HepG2 (cell line): ENCODE measurements around the gene C5AR2. TPM values are rescaled to one million over a fixed set of nuclear protein-coding genes. Genes with fewer than 3 reads are reported as not detected.

Experiments used
- ATAC-seq: fragments of 200-7000 bp; cut with Tn5 transposase; 3 replicates; pipeline ENCODE4 v1.9.1; 2020; ENCODE audit warnings: mild to moderate bottlenecking, moderate library complexity
- BruUV-seq: library from RNA; stranded (reverse); fragments of 400-500 nt; replicated peaks from 2 replicates; lab custom pipeline; 2021; lab: Mats Ljungman, UMichigan
- CTCF ChIA-PET: fragments of 300-600 bp; formaldehyde crosslinking; extraction: SDS; loops from one replicate; lab custom pipeline; 2021; ENCODE audit warnings: low total read pairs, inconsistent platforms, low intra/inter-chr PET ratio; lab: Yijun Ruan, JAX
- POLR2A ChIA-PET: fragments of 350-600 bp; sonication (Branson Sonifier 250); formaldehyde crosslinking; loops from one replicate; lab custom pipeline; 2020; ENCODE audit warnings: antibody characterized with exemption, inconsistent platforms; lab: Yijun Ruan, JAX
- DNase-seq: peaks from one replicate; pipeline ENCODE4 v3.0.0-alpha.2; 2015; ENCODE audit warnings: low spot score
- FAIRE-seq: peaks from 3 replicates; lab custom pipeline; 2011; peaks lifted over from hg19 to GRCh38; lab: Jason Lieb, UNC
- H2AFZ ChIP-seq: one replicate; pipeline ENCODE4 v1.6.1; 2011; ENCODE audit warnings: low read length, inconsistent platforms
- H3K27ac ChIP-seq: fragments of 300-600 bp; 3 replicates; pipeline ENCODE4 v1.8.0; 2011; ENCODE audit warnings: mixed run types, mild to moderate bottlenecking, mixed read lengths, low read length, inconsistent platforms; ENCODE audit not compliant: insufficient read depth; ENCODE audit errors: extremely low read length
- H3K27me3 ChIP-seq, 2 experiments: fragments of 200-600 bp in 1 of 2; 2 replicates in 1 of 2; 3 replicates in 1 of 2; pipeline versions ENCODE4 v1.6.0 to v1.8.0; 2011; ENCODE audit warnings: low read length in 2 of 2, mild to moderate bottlenecking in 2 of 2, moderate library complexity in 2 of 2, inconsistent platforms in 1 of 2; ENCODE audit not compliant: insufficient read depth in 2 of 2, control insufficient read depth in 1 of 2
- H3K36me3 ChIP-seq, 2 experiments: fragments of 200-600 bp in 1 of 2; replicated peaks in 1 of 2; 2 replicates in 1 of 2; 3 replicates in 1 of 2; pipeline versions ENCODE4 v1.5.1 to v1.8.0; 2011; ENCODE audit warnings: low read length in 2 of 2, inconsistent platforms in 1 of 2; ENCODE audit not compliant: insufficient read depth in 2 of 2, control insufficient read depth in 1 of 2
- H3K4me1 ChIP-seq: 2 replicates; pipeline ENCODE4 v1.5.1; 2012; ENCODE audit warnings: low read length, inconsistent platforms; ENCODE audit not compliant: insufficient read depth
- H3K4me2 ChIP-seq: 2 replicates; pipeline ENCODE4 v1.6.0; 2011; ENCODE audit warnings: low read depth, low read length, inconsistent platforms
- H3K4me3 ChIP-seq, 3 experiments: fragments of 200-600 bp in 1 of 3; sonication (generic), shearing (Covaris generic) in 1 of 3; replicated peaks in 1 of 3; 2 replicates each; pipeline ENCODE4 v1.5.1; 2011 to 2016; ENCODE audit warnings: low read length in 3 of 3, inconsistent platforms in 2 of 3, low read depth in 2 of 3, mild to moderate bottlenecking in 2 of 3, control low read depth in 1 of 3, mixed read lengths in 1 of 3; ENCODE audit not compliant: insufficient read depth in 1 of 3
- H3K79me2 ChIP-seq: one replicate; pipeline ENCODE4 v1.6.1; 2011; ENCODE audit warnings: low read length, inconsistent platforms; ENCODE audit not compliant: insufficient read depth
- H3K9ac ChIP-seq: 2 replicates; pipeline ENCODE4 v1.6.0; 2011; ENCODE audit warnings: mild to moderate bottlenecking, low read depth, low read length, inconsistent platforms; ENCODE audit not compliant: insufficient read depth
- H3K9me3 ChIP-seq: 2 replicates; pipeline ENCODE4 v1.5.1; 2012; ENCODE audit warnings: mild to moderate bottlenecking, low read length
- H4K20me1 ChIP-seq: 2 replicates; pipeline ENCODE4 v1.6.0; 2011; ENCODE audit warnings: inconsistent platforms, mild to moderate bottlenecking, low read length, moderate library complexity; ENCODE audit not compliant: insufficient read depth
- FOXK1 ChIP-seq: sonication (generic); formaldehyde crosslinking; IDR thresholded peaks from 2 replicates; pipeline ENCODE4 v1.4.0; 2020; ENCODE audit warnings: low read depth, missing genetic modification reagents, borderline replicate concordance
- GATA4 ChIP-seq: sonication (generic); IDR thresholded peaks from 2 replicates; pipeline ENCODE4 v1.6.1; 2016; ENCODE audit warnings: antibody characterized with exemption, low read depth, borderline replicate concordance
- JUN ChIP-seq: sonication (generic); formaldehyde crosslinking; IDR thresholded peaks from 2 replicates; pipeline ENCODE4 v1.4.0; 2020; ENCODE audit warnings: mild to moderate bottlenecking, missing genetic modification reagents
- KDM4B ChIP-seq: sonication (generic); formaldehyde crosslinking; IDR thresholded peaks from 2 replicates; pipeline ENCODE4 v1.4.0; 2020; ENCODE audit warnings: missing genetic modification reagents
- MTA3 ChIP-seq: sonication (generic); formaldehyde crosslinking; IDR thresholded peaks from 2 replicates; pipeline ENCODE4 v1.4.0; 2020; ENCODE audit warnings: missing genetic modification reagents
- NFYB ChIP-seq: sonication (generic); formaldehyde crosslinking; IDR thresholded peaks from 2 replicates; pipeline ENCODE4 v1.4.0; 2020; ENCODE audit warnings: missing genetic modification reagents
- PAX8 ChIP-seq: sonication (generic); formaldehyde crosslinking; IDR thresholded peaks from 2 replicates; pipeline ENCODE4 v1.8.0; 2022; ENCODE audit warnings: mild to moderate bottlenecking, missing genetic modification reagents, borderline replicate concordance
- SMAD1 ChIP-seq: sonication (generic); formaldehyde crosslinking; IDR thresholded peaks from 2 replicates; pipeline ENCODE4 v1.4.0; 2020; ENCODE audit warnings: missing genetic modification reagents, low read depth, mild to moderate bottlenecking, borderline replicate concordance
- SMARCC2 ChIP-seq: fragments of 450-650 bp; IDR thresholded peaks from 2 replicates; pipeline ENCODE4 v1.6.1; 2017; ENCODE audit warnings: antibody characterized with exemption, mild to moderate bottlenecking
- TEAD2 ChIP-seq: sonication (generic); formaldehyde crosslinking; IDR thresholded peaks from 2 replicates; pipeline ENCODE4 v1.9.0; 2021; ENCODE audit warnings: missing genetic modification reagents
- TERF1 ChIP-seq: sonication (generic); formaldehyde crosslinking; IDR thresholded peaks from 2 replicates; pipeline ENCODE4 v1.8.0; 2022; ENCODE audit warnings: mild to moderate bottlenecking, missing genetic modification reagents, moderate library complexity
- TRIM24 ChIP-seq: sonication (generic); formaldehyde crosslinking; IDR thresholded peaks from 2 replicates; pipeline ENCODE4 v1.8.0; 2022; ENCODE audit warnings: mild to moderate bottlenecking, missing genetic modification reagents
- YY1 ChIP-seq: IDR thresholded peaks from 2 replicates; pipeline ENCODE4 v1.6.1; 2011; ENCODE audit warnings: low read length, low read depth, moderate library complexity, mild to moderate bottlenecking; ENCODE audit not compliant: insufficient read depth, insufficient replicate concordance
- ZKSCAN8 ChIP-seq: IDR thresholded peaks from 2 replicates; pipeline ENCODE4 v1.6.1; 2016; ENCODE audit warnings: borderline replicate concordance, missing genetic modification reagents, missing compliant biosample characterization
- ZNF121 ChIP-seq: sonication (generic); formaldehyde crosslinking; IDR thresholded peaks from 2 replicates; pipeline ENCODE4 v1.5.0; 2020; ENCODE audit warnings: mild to moderate bottlenecking, missing genetic modification reagents
- ZNF484 ChIP-seq: sonication (generic); formaldehyde crosslinking; IDR thresholded peaks from 2 replicates; pipeline ENCODE4 v1.5.1; 2020; ENCODE audit warnings: mild to moderate bottlenecking, low read depth, missing genetic modification reagents, borderline replicate concordance
- WGBS: methylation state at CpG from one replicate; pipeline ENCODE4 v1.1.6; 2017; ENCODE audit warnings: low lambda C conversion rate; 5-methylcytosine and 5-hydroxymethylcytosine counted together
- in situ Hi-C: cut with HindIII; loops from 2 replicates; pipeline ENCODE4 v1.10.0; 2017; ENCODE audit warnings: low pct_unique_long_range_greater_than_20kb; ENCODE audit not compliant: extremely low pct_ligation_motif_present
- intact Hi-C: fragments of 100-400 bp; cut with micrococcal nuclease; formaldehyde crosslinking; loops from one replicate; pipeline ENCODE4 v1.10.0; 2022; ENCODE audit not compliant: unreplicated experiment
- polyA plus RNA-seq, 8 experiments: library from polyadenylated mRNA; depleted of rRNA in 3 of 8; stranded (reverse) in 7 of 8; unstranded in 1 of 8; fragments of >200 nt; fragmentation: Illumina TruSeq in 4 of 8; extraction: Trizol in 4 of 8; gene quantifications; 2 replicates each; pipeline versions ENCODE4 v1.2.1 to v1.2.3, GENCODE V29; 2011 to 2016; ENCODE audit warnings: low read depth in 4 of 8, missing spikeins in 1 of 8, mixed read lengths in 1 of 8; ENCODE audit not compliant: insufficient read depth in 1 of 8
- total RNA-seq, 5 experiments: library from RNA; depleted of rRNA; stranded (reverse); fragments of >200 nt; fragmentation: Illumina TruSeq; extraction: Trizol; gene quantifications; 2 replicates each; pipeline ENCODE4 v1.2.3, GENCODE V29; 2016; ENCODE audit warnings: low read depth in 1 of 5
- TF ChIP-seq, protein P1 (sequence below): sonication (generic); formaldehyde crosslinking; IDR thresholded peaks from 2 replicates; pipeline ENCODE4 v1.4.0; 2020; ENCODE audit warnings: missing genetic modification reagents
- TF ChIP-seq, protein P2 (sequence below): sonication (generic); formaldehyde crosslinking; IDR thresholded peaks from 2 replicates; pipeline ENCODE4 v1.8.0; 2022; ENCODE audit warnings: mild to moderate bottlenecking, missing genetic modification reagents
- TF ChIP-seq, protein P3 (sequence below): sonication (generic); formaldehyde crosslinking; IDR thresholded peaks from 2 replicates; pipeline ENCODE4 v1.4.0; 2020; ENCODE audit warnings: mild to moderate bottlenecking, missing genetic modification reagents

The C5AR2 gene
- total and polyA plus RNA-seq, 2 of the 13 experiments (the other 11 are each of a cell fraction or from before 2014, with no cell fraction given), result 0.09 to 0.24 TPM

DNA sequence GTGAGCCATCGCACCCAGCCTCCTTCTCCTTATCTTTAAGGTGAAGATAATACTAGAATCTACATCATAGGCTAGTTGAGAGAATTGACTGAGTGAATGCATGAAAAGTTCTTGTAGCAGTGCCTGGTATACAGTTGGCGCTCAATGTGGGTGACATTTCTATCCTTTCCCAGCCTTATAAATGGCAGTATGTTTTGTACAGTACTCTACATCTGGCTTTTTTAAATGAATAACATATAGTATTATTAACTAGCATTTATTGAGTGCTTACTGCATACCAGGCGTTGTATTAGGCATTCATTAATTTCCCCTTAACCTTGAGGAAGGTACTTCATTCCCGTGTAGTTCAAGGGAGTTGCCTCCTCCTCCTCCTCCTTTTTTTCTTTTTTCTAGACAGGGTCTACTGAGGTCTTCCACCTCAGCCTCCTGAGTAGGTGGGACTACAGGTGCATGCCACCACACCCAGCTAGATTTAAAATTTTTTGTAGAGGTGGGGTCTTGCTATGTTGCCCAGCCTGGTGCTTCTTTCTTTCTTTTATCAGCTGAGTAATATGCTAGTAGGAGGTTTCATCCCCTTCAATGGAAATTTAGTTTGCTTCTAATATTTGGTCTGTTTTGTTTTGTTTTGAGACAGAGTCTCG lies 19.5 kb upstream of the C5AR2 start:
- Histone ChIP-seq H3K4me3 (no peak overlapping the region), H3K9me3 (no peaks in the 10 kb centered on the region), H3K4me1 (peaks cover 68% of the 10 kb centered on the region), H3K36me3 (no peaks in the 10 kb centered on the region), H4K20me1 (no peaks in the 10 kb centered on the region), H3K27ac (peak overlapping the region; percentile 59), H3K4me2 (no peak overlapping the region), H3K27me3 (no peaks in the 10 kb centered on the region), H2AFZ (no peak overlapping the region), H3K9ac (no peak overlapping the region), H3K79me2 (no peaks in the 10 kb centered on the region)
- peak; percentile 83 for TF ChIP-seq ZNF121 (CRISPR knock-in tag)
- TF ChIP-seq, protein P1, sequence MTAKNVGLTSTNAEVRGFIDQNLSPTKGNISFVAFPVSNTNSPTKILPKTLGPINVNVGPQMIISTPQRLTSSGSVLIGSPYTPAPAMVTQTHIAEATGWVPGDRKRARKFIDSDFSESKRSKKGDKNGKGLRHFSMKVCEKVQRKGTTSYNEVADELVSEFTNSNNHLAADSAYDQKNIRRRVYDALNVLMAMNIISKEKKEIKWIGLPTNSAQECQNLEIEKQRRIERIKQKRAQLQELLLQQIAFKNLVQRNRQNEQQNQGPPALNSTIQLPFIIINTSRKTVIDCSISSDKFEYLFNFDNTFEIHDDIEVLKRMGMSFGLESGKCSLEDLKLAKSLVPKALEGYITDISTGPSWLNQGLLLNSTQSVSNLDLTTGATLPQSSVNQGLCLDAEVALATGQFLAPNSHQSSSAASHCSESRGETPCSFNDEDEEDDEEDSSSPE (CRISPR knock-in tag), result no peak
- TF ChIP-seq KDM4B (CRISPR knock-in tag), result no peak
- TF ChIP-seq GATA4, result no peak
- no peak for TF ChIP-seq JUN
- TF ChIP-seq YY1, result no peak
- TF ChIP-seq SMAD1 (CRISPR knock-in tag), result no peak
- TF ChIP-seq ZNF484 (CRISPR knock-in tag), result no peak
- no peak for TF ChIP-seq TEAD2 (CRISPR knock-in tag)
- TF ChIP-seq ZKSCAN8 (CRISPR knock-in tag), result peak; percentile 99
- no peak for TF ChIP-seq FOXK1 (CRISPR knock-in tag)
- TF ChIP-seq NFYB (CRISPR knock-in tag), result no peak
- TF ChIP-seq, protein P2, sequence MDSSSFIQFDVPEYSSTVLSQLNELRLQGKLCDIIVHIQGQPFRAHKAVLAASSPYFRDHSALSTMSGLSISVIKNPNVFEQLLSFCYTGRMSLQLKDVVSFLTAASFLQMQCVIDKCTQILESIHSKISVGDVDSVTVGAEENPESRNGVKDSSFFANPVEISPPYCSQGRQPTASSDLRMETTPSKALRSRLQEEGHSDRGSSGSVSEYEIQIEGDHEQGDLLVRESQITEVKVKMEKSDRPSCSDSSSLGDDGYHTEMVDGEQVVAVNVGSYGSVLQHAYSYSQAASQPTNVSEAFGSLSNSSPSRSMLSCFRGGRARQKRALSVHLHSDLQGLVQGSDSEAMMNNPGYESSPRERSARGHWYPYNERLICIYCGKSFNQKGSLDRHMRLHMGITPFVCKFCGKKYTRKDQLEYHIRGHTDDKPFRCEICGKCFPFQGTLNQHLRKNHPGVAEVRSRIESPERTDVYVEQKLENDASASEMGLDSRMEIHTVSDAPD, result 0 out of 2 replicates have a peak, but pooled peaks have one; percentile 27
- TF ChIP-seq TERF1 (CRISPR knock-in tag), result no peak
- TF ChIP-seq, protein P3, sequence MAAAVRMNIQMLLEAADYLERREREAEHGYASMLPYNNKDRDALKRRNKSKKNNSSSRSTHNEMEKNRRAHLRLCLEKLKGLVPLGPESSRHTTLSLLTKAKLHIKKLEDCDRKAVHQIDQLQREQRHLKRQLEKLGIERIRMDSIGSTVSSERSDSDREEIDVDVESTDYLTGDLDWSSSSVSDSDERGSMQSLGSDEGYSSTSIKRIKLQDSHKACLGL (CRISPR knock-in tag), result no peak
- no peak for TF ChIP-seq SMARCC2
- TF ChIP-seq PAX8, result no peak
- no peak for TF ChIP-seq TRIM24
- TF ChIP-seq MTA3 (CRISPR knock-in tag), result no peak
- ATAC-seq (no peak), DNase-seq (no peak), FAIRE-seq (no peak)
- POLR2A ChIA-PET, result interaction anchor here (2.3 kb wide), 1 partner anchor 37 kb away, joined by 7 read pairs; the partner anchor contains the start of gene DHX34
- no TSS peak for BruUV-seq
- intact Hi-C loops, result no loop called here
- WGBS, result 69% methylated on average over 5 of the region's 5 CpGs
- CTCF ChIA-PET, result no interaction called here
- in situ Hi-C loops, result no loop called here
